Breast epithelium (tissue), 3 donors: ENCODE results near the gene TNP2.
"Not testable (repeated sequence)": the region's sequence is repeated elsewhere in the genome, so short reads cannot be mapped to it uniquely, and the experiment has no call there.

Source experiments
- POLR2A ChIP-seq: fragments of 450-650 bp; IDR thresholded peaks from one replicate; pipeline ENCODE4 v1.6.1; 2016; ENCODE audit warnings: antibody characterized with exemption, mild to moderate bottlenecking, moderate library complexity
- POLR2AphosphoS5 ChIP-seq, 3 donors: sonication (generic); formaldehyde crosslinking; IDR thresholded peaks; one replicate each; pipeline ENCODE4 v1.6.1; 2017; ENCODE audit warnings: antibody characterized with exemption in 3 of 3
- TF ChIP-seq, protein P1 (sequence below), 3 donors: fragments of 450-650 bp; IDR thresholded peaks; one replicate each; pipeline ENCODE4 v1.5.1; 2016 to 2017; ENCODE audit warnings: antibody characterized with exemption in 3 of 3, mild to moderate bottlenecking in 3 of 3, moderate library complexity in 3 of 3

DNA sequence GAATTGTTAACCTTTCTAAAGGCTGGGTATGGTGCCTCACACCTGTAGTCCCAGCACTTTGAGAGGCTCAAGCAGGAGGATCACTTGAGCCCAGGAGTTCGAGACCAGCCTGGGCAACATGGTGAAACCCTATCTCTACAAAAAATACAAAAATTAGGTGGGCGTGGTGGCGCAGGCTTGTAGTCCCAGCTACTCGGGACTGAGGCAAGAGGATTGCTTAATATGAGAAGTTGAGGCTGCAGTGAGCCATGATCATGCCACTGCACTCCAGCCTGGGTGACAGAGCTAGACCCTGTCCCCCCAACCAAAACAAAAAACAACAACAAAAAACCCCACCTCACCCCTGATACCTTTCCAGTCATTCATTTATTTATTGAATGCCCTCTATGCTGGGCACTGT, 20.6 kb upstream of the TNP2 start:
- TF ChIP-seq, protein P1, sequence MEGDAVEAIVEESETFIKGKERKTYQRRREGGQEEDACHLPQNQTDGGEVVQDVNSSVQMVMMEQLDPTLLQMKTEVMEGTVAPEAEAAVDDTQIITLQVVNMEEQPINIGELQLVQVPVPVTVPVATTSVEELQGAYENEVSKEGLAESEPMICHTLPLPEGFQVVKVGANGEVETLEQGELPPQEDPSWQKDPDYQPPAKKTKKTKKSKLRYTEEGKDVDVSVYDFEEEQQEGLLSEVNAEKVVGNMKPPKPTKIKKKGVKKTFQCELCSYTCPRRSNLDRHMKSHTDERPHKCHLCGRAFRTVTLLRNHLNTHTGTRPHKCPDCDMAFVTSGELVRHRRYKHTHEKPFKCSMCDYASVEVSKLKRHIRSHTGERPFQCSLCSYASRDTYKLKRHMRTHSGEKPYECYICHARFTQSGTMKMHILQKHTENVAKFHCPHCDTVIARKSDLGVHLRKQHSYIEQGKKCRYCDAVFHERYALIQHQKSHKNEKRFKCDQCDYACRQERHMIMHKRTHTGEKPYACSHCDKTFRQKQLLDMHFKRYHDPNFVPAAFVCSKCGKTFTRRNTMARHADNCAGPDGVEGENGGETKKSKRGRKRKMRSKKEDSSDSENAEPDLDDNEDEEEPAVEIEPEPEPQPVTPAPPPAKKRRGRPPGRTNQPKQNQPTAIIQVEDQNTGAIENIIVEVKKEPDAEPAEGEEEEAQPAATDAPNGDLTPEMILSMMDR (IDR thresholded peaks at IDR 0.05): not testable (repeated sequence)
- TF ChIP-seq POLR2A; POLR2AphosphoS5 (IDR thresholded peaks at IDR 0.05): not testable (repeated sequence)
